Omental fat pad (tissue), 4 donors: ENCODE results near the gene TMEM214. TPM values are rescaled to one million over a fixed set of nuclear protein-coding genes. Genes with fewer than 3 reads are reported as not detected.

Experiments used
- ATAC-seq: fragments of 150-250 bp; one replicate; pipeline ENCODE4 v1.9.1; 2016; ENCODE audit warnings: mild to moderate bottlenecking, moderate library complexity; ENCODE audit not compliant: low FRiP score
- DNase-seq: peaks from one replicate; pipeline ENCODE4 v3.0.0-alpha.2; 2019; ENCODE audit warnings: low spot score
- total RNA-seq, 4 donors: library from RNA; depleted of rRNA; stranded (reverse); fragments of >200 nt; gene quantifications; one replicate each; pipeline ENCODE4 v1.1.0, GENCODE V29; 2016
- TF ChIP-seq, protein P1 (sequence below), 3 donors: fragments of 450-650 bp; IDR thresholded peaks; one replicate each; pipeline ENCODE4 v1.5.1; 2016 to 2017; ENCODE audit warnings: antibody characterized with exemption in 3 of 3, mild to moderate bottlenecking in 3 of 3, moderate library complexity in 2 of 3

The TMEM214 gene
- total RNA-seq, 4 donors from 2014 or later, result 52.4 to 76.0 (median 64.7) TPM

GRCh38 chr2:27038631-27039339, 6.0 kb downstream of the TMEM214 start:
- no peak for DNase-seq
- TF ChIP-seq, protein P1, sequence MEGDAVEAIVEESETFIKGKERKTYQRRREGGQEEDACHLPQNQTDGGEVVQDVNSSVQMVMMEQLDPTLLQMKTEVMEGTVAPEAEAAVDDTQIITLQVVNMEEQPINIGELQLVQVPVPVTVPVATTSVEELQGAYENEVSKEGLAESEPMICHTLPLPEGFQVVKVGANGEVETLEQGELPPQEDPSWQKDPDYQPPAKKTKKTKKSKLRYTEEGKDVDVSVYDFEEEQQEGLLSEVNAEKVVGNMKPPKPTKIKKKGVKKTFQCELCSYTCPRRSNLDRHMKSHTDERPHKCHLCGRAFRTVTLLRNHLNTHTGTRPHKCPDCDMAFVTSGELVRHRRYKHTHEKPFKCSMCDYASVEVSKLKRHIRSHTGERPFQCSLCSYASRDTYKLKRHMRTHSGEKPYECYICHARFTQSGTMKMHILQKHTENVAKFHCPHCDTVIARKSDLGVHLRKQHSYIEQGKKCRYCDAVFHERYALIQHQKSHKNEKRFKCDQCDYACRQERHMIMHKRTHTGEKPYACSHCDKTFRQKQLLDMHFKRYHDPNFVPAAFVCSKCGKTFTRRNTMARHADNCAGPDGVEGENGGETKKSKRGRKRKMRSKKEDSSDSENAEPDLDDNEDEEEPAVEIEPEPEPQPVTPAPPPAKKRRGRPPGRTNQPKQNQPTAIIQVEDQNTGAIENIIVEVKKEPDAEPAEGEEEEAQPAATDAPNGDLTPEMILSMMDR (IDR thresholded peaks at IDR 0.05), result no peak

GRCh38 chr2:27039426-27039825, 6.7 kb downstream of the TMEM214 start:
- DNase-seq, result no peak
- ATAC-seq, result no peak

More at GRCh38 chr2:27038631-27039339, 6.0 kb downstream of the TMEM214 start:
- no peak for ATAC-seq

GRCh38 chr2:27039871-27040270, 7.1 kb downstream of the TMEM214 start:
- no peak for DNase-seq
- TF ChIP-seq, protein P1 (IDR thresholded peaks at IDR 0.05), result no peak
- no peak for ATAC-seq

More at GRCh38 chr2:27039426-27039825, 6.7 kb downstream of the TMEM214 start:
- TF ChIP-seq, protein P1 (IDR thresholded peaks at IDR 0.05), result no peak

DNA sequence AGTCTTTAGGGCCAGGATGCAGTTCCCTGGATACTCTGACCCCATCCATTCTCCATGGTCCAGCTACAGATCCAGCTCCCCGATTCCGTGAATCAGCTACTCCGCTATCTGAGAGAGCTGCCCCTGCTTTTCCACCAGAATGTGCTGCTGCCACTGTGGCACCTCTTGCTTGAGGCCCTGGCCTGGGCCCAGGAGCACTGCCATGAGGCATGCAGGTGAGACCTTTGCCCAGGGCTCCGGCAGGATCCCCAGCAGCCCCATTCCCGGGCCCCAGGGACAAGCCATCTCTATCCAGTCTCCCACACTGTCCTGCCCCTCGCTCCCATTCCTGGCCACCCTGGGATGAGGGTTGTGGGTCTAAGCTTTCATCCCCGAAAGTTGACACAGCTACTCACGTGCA, 7.5 kb downstream of the TMEM214 start:
- ATAC-seq, result no peak
- TF ChIP-seq, protein P1 (IDR thresholded peaks at IDR 0.05), result no peak

GRCh38 chr2:27041752-27042151, 9.0 kb downstream of the TMEM214 start:
- TF ChIP-seq, protein P1 (IDR thresholded peaks at IDR 0.05), result no peak
- ATAC-seq, result no peak
- DNase-seq, result no peak

More for the DNA sequence above, 7.5 kb downstream of the TMEM214 start:
- DNase-seq, result no peak

DNA sequence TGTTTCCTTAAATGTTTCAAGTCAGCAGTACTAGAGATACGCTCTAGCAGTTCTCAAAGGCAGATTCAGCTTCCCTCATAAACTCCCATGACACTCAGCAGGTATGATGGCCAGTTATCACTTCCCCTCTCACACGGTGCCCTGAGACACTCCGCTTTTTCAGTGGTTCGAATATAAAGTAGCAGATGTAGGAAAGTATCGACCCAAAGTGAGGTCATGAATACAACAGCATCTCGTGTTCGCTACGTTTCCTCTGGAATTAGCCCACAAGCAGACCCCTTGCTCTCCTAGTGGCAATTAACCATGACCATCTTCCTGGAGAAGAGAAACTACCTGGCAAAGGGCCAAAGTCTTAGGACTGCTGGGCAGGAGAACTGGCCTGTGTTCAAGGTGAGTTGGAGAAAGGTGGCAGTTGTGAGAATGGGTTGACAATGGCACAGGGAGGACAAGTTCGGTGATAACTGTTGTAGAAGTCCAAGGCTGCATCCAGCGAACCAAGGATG, 9.4 kb downstream of the TMEM214 start:
- no peak for DNase-seq
- ATAC-seq, result no peak
- TF ChIP-seq, protein P1 (IDR thresholded peaks at IDR 0.05), result no peak
